Fibroblast of the conjunctiva (primary cell): Measurements from ENCODE around the gene ANKS1A.

Experiments used
- DNase-seq: peaks from one replicate; pipeline ENCODE4 v3.0.0-alpha.2; 2010; ENCODE audit warnings: low read depth

The ANKS1A gene

DNA sequence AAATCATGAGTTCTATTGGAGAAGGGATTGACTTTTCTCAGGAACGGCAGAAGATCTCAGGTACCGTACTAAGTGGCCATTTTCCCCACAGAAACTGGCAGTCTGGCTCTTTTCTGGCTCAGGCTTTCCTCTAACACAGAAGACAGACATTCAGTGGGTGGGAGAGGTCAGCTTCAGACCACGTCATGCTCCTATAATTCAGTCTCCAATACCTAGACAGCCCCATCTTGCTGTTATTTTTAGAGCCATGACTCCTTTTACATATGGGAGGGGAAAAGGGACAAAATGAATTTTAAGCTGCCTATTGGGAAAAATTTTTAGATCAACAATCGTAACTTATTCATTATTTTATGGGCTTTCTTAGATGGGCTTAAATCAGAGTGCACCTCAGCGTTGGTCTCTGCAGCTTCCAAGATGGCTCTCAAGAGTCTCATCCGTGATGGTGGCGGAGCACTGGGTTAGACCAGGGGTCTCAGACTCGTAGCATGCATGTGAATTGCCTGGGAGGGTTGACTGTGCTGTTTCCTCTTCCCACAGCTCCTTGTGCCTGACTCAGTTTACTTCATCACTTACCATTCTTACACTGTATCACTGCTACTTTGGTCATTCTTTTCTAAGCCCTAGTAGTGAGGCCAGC lies 165.2 kb downstream of the ANKS1A start:
- no peak for DNase-seq

DNA sequence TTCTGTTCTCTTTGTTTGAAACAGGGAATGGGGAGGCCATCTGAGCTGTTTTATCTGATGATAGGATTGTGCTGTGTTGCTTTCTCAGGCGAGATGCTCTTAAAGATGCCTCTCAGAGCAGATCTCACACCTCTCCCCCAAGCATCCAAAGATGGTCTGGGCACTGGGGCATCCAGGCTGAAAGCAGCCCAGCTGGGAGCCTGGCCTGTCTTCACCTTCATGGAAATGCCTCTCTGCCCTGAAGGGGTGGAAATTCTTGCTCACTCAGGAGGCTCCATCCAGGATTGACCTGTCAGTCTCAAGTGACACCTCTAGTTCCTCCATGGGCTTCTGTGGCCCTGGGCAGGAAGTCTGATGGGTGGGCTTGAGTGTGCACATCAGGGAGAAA lies 165.7 kb downstream of the ANKS1A start:
- DNase-seq = no peak

DNA sequence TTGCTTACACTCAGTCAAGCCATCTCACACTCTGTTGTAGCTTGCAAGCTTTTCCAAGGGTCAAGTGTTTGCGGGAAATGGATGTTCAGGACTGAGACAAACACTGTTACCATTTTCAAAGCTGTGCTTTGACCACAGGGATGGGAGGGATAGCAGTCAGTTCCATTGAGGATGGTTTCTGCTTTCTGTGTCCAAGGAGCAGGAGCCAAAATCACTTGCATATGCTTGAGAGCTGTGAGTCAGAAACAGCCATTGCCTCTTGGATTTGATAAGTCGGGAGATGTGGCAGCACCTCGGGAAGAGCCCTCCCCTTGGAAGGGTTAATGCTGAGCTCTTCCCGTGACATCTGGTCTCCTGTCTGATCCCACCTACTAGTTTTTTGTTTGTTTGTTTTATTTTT lies 166.8 kb downstream of the ANKS1A start:
- no peak for DNase-seq

DNA sequence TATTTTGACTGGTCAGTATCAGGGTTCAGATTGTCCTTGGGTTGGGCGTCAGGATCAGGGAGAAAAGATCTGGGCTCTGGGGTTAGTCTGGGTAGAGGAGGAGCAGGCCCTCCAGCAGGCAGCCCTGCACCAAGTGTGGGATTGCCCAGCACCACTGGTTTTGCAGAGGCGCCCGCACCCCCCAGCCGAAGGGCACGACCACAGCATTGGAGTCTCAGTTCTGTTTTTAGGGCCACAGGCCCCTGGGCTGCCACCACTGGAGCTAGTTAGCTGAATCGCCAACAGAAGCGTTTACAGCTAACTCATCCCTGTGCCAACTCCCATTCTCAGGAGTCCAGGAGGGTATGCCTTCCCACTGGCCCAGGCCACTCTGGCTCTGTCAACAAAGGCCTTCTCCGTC lies 167.9 kb downstream of the ANKS1A start:
- no peak for DNase-seq

DNA sequence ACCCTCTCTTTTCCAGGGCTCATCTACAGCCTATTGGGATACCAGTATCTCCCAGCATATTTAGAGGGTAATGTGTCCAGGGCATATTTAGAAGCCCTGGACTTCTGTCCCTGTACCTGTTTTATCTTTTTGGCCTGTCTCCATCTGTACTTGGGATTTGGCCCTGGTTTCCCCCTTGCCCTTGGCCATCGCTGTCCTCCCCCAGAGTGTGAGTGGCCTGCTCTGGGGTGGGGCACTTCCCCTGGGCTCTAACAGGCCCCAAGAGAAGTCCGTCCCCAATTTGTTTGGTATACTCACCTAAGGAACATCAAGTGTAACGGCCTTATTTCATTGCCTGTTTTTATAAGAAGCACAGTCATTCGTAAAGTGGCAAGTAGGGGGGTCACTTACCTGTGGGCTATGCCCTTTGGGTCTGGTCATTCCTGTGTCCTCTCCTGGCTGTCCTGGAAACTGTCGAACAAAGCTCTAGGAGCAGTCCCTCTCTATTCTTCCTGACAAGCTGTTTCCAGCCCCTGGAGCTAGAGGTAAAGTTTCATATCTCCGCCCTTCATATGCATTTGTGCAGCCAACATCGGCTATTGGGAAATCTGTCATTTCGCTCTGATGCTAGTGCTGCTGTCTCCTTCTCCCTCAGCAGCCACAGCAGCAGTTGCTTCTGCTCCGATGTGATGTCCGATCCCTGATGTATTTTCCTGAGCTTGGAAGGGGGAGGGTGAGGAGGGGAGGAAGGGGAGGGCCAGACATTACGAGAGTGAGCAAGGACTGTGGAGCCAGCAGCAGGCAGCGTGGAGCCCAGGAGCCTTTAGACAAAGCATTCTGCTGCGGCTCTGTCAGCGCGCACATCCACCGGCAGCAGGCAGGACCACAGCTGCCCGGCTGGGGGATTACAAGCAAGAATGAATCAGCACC lies 168.6 kb downstream of the ANKS1A start:
- DNase-seq = no peak

DNA sequence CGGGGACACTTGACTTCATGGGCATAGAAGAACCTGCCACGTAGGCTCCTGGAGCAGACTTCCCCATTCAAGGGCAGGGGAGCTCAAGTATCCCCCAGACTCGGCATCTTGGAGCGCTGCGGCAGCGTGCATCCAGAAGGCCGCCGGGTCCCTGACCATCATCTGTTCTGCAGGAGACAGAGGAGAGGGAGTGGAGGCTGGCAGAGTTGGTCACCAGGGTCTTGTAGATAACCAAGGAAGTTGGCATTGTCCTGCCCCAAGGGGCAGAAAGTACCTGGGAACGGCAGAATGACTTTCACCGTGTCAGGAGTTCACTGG lies 169.3 kb downstream of the ANKS1A start:
- DNase-seq = no peak

DNA sequence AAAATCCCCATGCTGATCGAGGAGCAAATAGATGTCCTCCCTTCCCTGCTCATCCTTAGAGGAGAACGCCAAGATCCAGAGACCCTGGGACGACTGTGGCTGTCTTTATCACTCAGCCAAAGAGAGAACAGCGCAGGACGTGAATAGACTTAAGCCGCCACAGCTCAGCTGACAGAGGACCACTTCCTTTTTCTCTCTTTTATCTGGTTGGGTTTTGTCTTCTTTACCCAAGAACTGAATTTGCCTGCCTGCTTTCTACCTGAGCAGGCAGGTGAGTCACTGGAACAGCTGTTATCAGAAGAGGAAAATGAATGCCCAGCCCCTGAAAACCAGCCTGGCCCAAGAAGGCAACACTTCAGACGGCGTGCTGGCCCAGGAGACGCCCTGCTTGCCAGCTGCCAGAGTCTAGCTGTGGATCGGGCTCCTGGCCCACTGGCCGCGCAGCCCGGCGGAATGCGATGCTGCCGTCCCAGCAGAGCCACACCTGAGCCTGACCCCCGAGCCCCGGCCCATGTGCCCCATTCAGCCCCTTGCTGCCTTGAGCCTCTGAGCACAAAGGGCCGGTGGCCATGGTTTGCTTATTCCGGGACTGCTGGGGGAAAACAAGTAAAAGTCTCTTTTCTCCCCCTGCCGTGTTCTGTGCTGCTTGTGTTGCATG lies 169.9 kb downstream of the ANKS1A start:
- no peak for DNase-seq

DNA sequence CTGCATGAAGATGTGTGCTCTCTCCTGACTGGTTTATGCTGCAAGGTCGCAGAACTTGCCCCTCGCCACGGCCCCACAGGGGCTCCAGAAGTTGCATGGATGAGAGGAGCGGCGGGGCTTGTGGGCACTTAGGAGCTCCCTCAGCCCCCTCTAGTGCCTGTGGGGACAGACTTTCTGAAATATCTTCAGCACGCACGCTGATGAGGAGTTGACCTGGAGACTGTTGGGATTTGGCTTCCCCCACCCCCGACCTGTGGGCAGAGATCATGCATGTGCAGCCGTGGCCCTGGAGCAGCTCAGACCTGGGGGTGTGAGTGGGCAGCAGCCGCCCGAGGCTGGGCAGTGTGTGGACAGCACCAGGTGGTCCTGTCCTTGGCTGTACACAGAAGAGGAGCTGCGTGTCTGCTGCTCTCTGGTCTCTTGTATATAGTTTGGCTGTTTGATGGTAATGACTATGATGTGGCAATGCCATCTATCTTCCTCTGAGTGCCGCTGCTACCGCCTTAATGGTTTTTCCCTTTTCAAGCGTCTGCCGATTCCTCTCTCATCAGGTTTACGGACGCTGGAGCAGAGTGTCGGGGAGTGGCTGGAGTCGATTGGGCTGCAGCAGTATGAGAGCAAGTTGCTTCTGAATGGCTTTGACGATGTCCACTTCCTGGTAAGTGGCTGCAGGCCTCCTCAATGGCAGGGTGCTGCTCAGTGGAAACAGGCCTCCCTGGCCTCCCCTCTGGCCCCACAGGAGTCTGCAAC lies 170.7 kb downstream of the ANKS1A start:
- DNase-seq = no peak

DNA sequence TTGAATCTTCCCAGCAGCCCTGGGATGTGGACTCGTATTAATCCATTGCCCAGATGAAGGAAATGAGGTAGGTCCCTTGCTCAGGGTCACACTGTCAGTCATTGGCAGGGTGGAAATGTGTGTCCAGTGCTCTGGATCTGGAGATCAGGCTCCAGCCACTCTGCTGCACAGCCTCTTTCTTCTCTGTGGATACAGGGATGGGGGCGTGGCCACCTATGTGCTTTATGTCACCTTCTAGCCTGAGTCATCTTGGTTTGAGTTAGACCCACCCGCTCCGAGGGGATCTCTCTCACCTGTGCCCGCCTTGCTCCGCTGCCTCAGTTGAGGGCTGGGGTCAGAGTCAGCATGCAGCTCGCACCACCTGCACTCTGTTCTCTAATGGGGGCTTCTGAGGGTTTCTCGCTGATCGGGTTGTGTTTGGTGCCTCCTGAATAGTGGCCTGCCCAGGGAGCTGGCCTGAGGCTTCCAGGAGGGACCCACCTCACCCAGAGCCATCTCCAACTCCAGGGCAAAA lies 172.1 kb downstream of the ANKS1A start:
- no peak for DNase-seq

DNA sequence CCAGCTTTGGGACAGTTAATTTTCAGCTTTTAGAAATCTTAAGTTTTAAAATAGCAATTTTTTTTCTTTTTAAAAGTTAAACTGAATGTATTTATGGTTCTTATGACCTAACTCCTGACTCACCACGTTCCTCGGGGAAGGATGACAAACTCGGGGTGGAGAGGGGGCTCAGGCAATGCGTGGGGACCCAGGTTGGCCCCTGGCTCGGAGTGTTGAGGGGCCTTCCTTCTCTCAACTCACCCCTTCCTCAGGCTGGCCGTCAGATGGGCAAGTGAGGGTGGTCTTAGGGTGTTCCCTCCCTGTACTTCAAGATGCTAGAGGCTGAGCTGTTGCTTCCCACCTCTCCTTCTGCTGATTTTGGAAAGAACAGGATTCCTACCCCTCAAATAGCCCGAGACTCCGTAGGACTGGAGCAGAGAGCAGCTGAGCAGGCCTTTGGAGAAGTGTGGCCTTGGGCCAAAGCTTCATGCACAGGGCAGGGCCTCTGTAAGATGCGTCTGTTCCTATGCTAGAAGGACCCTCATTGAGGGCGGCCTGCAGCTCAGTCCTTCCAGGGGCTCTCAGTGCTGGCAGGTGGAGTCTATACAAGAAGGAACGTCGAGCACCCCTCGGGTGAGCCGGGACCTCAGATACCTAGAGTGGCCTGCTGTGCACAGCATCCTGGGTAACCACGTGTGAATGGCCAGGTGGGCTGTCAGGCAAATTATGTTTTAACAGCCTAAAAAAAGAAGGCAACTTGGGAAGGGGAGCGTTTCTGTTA lies 172.8 kb downstream of the ANKS1A start:
- no peak for DNase-seq

DNA sequence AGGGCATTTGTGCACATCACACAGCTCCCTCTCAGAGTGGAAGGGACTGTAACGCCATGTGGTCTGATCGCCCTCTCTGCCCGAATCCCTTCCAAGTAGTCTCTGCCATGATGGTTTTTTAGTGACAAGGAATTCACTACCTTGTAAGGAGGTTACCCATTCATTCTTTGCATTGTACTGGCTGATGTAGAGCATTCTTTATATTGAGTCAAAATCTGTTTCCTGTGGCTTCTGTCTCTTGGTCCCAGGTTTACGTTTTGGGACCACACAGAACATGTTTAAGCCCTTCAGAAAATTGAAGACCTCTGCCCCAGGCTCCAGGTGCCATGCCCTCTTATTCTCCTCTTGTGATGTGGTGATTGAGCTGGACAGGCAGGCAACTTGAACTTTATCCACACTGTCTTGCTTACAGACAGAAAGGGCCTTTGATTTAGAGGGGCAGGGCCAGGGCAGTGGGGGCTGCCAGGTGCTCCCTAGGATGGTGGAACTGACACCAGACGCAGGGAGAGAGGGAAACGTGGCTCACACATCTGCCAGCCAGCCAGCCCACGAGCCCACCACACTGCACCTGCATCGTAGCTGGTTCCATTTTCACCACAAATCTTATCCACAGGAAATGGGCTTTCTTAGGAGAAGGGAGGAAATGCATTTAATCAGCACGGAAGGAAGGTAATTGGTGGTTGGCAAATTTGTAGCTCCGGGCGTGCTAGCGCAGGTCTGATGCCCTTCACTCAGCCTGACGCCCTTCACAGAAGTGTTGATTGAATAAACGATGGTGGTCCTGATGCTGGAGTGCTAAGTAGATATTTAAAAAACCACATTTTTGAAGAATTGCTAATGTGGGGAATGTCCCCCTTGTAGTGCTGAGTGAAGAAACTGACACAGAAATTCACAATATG lies 173.9 kb downstream of the ANKS1A start:
- no peak for DNase-seq

DNA sequence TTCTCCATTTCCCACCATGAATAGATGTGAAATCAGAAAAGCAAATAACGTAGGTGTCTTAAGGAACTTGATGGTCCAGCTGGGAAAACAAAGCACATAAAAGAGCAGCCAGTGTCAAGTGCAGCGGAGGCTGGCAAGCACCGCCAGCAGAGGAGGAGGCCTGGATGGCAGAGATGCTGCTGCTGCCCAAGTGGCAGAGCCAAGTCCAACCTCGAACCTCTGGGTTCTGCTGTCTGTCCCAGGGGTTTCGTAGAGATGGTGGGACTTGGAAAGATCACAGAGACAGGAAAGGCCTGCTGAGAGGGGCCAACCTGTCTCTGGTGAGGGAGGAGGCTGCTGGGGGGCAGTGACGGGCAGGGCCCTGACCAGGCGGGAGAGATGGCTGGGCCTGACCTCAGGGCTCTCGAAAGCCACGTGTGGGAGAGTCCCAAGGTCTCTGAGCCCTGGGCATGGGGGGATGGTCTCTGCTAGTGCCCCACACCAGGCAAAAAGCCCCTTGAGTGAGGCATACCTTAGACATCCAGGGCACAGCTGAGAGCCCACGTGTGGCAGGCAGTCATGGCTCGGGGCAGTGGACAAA lies 174.7 kb downstream of the ANKS1A start:
- no peak for DNase-seq

DNA sequence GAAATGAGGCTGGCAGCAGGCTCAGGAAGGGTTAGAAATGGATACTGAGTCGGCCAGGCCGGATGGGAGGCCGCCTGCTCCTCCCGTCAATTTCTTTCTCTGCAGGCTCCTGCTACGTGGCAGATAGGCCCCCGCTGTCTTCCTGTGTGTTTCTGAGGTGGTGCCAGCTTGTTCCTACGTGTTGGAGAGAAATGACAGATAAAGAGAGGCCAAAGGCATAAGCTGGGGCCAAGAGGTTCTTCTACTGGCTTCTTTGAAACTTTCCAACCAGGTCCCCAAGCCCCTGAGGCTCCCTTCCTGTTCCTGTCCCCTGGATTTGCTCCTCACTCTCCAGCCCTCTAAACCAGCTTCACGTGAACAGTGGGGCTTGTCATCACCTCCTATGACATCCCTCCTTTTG lies 175.2 kb downstream of the ANKS1A start:
- no peak for DNase-seq

DNA sequence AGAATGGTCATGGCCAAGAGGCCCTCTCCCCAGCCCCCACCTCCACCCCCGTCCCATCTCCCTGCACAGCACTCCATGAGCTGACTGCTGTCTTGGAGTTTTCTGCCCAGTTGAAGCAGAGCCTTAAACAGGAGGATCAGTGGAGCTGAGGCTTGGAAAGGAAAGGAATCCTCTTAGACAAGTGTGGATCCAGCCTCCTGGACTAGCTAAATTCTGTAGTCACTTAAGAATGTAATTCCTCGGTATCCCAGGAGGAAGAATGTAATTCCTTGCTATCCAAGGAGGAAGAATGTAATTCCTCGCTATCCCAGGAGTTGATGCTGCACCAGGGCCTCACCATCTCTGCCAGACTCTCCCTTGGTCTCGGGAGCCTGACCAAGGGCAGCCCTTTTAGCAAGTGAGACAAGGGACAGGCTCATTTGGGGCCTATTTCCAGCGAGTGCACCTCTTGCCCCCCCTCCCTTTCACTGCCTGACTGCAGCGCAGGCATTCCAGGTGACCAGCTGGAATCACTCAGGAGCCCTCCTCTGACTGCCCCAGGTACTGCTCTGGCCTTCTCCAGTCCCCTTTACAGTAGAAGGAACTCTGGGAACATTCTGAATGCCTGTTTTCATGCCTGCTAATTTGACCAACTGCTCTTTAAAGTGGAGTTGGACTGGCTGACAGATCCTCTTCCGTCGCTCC lies 175.8 kb downstream of the ANKS1A start:
- no peak for DNase-seq

DNA sequence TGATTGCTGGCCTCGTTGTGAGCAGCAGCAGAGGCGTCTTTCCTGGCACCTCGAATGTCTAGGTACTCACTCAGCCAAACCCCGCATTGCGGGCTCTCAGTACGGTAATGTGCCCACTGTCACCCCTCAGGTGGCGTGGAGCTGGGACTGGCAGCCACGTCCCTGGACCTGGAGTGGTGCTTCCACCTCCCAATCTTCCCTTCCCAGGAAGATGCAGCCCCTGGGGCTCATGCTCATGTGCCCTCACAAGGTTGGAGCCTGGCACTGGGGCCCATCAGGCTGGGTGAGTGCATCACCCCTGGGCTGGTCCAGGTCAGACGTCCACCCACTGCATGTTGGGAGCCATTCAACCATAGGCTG lies 176.4 kb downstream of the ANKS1A start:
- no peak for DNase-seq

DNA sequence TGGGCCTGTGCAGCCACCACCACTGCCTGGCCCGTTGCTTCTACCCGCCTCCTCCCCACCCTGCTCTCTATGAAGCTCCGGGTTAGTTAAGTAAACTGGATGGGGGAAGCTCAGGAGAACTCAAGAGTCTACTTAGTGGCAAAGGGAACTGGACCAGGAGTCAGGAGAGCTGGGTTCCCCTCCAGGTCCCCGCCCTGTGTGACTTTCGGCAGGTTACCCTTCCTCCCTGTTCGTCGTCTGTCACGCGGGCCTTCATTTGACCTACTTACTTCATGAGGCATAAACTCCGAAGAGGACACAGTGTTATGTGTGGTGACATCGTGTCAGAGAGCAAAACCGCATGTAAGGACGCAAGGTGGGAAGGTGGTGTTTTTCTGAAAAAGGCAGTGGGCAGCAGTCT lies 176.8 kb downstream of the ANKS1A start:
- no peak for DNase-seq

DNA sequence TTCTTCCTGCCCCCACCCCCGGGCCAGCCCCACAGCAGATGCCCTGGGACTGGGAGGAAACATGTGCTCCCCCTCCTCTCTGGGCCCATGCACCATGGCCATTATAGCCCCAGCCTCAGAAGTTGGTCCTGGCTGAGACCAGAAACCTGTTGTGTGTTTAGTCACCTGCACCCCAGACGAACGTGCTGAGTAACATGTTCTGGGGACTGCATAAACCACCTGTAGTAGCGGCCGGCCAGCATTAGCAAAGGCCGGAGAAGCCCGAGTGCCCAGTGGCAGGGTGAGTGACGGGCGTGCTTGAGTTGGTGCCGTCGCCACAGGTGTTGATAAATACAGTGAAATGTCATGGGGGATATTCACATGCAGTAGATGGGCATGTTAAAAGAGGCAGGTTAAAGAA lies 178.2 kb downstream of the ANKS1A start:
- DNase-seq = no peak

DNA sequence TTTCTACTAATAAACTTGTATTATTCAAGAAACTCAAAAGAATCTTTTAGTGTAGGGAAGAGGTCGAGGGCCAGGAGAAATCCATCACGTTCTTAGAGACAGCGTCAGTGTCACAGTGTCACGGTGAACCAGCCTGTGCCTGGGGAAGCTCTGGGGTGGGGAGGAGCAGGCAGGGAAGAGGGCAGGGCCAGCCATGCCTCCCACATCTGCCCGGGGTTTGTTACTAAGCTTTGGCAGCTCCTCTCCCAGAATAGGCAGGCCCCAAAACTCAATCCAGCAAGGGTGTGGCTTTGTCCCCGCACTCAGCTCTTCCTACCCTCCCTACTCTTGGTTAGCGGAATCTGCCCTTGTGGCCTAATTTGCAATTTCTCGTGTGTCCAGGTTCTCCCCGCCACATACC lies 179.2 kb downstream of the ANKS1A start:
- no peak for DNase-seq

DNA sequence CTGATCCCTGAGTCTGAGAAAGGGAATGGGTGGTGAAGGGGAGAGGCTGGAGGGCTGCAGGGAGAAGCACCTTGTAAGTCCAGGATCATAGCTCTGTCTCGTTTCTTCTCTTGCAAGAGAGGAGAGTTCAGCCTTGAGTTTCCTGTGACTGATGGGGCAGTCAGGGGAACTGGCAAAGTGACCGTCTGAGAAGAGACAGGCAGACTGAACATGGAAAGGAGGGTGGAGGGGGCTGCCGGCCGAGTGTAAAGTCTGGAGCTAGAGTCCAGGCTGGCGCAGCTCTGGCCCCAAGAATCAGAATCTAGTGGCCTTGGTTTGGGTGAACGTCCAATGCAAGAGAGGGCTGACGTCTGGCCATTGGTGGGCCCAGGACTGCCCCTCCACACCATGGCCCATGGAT lies 179.6 kb downstream of the ANKS1A start:
- DNase-seq = no peak

DNA sequence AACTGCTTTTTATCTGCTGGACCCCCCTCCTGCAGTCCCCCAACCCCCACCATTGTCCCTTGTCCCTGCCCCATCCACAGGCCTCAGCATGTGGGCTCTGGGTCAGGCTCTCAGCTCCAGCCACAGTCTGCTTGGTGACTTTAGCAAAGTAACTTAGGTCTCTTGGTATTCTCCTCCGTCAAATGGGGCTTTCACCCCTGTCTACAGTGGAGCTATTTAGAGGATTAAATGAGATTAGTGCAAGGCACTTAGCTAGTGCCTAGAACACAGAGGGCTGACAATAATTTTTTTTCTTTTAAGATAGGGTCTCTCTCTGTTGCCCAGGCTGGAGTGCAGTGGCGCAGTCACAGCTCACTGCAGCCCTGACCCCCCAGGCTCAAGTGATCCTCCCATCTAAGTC lies 180.2 kb downstream of the ANKS1A start:
- DNase-seq = no peak
